Endometrium (tissue), 2 donors: ENCODE results near the gene GRAMD1B.

Experiments used
- FAIRE-seq: peaks from 2 replicates; lab custom pipeline; 2012; peaks lifted over from hg19 to GRCh38; lab: Jason Lieb, UNC
- donor health status: control.
- donor health status: control.

GRAMD1B gene

GRCh38 chr11:123409456-123410217 lies 20.4 kb upstream of the GRAMD1B start:
- no peak for FAIRE-seq

GRCh38 chr11:123410218-123410549 lies 19.9 kb upstream of the GRAMD1B start:
- no peak for FAIRE-seq

GRCh38 chr11:123413636-123414035 lies 16.4 kb upstream of the GRAMD1B start:
- no peak for FAIRE-seq

GRCh38 chr11:123416566-123416965 lies 13.5 kb upstream of the GRAMD1B start:
- no peak for FAIRE-seq

DNA sequence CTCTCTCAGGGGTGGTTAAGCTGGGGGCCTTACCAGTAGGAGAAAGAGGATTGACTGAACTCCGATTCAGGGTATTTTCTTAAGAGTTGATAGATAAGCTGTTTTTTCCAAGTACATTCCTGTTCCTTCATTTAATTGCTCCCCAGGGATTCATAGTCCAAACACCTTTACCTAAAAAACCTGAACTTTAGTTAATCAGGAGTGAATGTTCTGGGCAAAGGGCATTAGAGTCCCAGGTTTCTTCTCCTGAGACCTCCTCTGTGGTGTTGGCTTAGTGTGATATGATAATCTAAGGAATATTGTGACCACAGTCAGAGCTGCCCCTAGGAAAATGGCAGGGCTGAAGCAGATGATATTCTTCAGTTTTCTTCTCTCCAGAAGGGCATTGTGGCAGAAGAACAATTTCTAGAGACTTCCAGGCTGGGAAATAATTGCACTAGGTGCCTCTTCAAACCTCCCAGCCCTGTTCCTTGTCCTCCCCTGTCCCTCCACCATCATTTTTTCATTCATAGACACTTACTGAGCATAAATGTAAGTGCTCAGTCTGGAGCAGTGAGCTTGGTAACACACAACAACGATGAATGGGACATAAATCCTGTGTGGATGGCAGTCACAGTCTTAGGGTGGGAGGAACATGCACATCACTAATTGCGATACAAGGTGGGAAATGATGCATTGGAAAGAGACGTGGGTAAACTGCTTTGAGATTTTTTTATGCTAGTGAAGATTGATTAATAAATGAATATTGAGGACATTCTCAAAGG lies 11.5 kb upstream of the GRAMD1B start:
- FAIRE-seq, result no peak

- FAIRE-seq, result no peak
Measured at GRCh38 chr11:123419731-123420452, 10.2 kb upstream of the GRAMD1B start.

DNA sequence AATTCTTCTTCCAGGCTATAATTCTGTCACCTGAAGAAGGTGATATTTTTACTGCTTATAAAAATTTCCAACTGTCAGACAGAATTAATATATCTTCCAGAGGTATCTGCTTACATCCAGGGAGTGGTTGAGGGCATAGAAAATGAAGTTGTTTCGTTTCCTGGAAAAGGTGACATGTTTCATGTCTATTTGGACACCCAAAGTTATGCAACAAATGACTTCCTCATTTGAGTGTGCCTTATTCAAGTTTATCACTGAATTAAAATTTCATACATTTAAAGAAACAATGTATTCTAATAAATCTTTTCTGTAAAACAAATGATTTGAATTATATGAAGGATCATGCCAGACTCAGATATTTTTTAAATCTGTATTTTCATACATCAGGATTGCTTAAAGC lies 8.5 kb upstream of the GRAMD1B start:
- no peak for FAIRE-seq

DNA sequence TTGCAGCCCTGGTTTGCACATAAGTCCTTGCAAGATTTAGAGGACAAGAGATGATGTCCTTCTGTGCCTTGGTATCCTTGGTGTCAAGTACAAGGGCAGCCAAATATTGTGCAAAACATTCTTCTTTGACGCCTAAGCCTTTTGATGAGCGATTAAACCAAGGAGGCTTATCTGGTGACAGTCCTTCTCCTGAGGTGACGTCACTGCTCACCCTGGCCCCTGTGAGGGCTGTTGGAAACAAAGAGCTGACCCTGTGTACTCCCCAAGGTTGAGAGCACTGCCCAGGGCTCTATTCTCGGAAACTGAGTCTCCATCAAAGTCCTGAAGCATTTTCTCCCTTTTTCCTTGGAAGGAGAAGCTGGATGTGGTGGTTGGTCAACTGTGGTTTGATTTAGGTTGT lies 4.7 kb upstream of the GRAMD1B start:
- FAIRE-seq, result no peak

DNA sequence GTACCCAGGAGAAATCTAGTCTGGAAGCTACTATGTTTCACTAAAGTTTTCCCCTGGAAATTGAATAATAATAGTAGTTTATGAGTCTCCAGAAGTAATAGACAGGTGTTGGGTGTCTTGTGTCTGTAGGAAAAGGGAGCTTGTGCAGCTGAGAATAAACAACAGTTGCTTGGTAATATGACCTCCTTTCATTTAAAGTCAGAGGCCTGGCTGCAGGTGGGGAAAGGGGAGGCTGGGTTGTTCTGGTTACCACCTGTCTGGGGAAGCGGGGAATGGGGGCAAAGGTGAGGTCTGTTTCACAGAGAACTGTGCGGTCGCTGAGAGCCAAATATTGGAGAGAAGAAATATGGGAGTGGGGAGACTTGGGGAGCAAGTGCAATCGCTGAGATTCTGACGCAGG lies 3.3 kb upstream of the GRAMD1B start:
- no peak for FAIRE-seq

GRCh38 chr11:123427405-123427804 lies 2.7 kb upstream of the GRAMD1B start:
- FAIRE-seq, result no peak

- no peak for FAIRE-seq
Measured at GRCh38 chr11:123428116-123428715, 1.9 kb upstream of the GRAMD1B start.

DNA sequence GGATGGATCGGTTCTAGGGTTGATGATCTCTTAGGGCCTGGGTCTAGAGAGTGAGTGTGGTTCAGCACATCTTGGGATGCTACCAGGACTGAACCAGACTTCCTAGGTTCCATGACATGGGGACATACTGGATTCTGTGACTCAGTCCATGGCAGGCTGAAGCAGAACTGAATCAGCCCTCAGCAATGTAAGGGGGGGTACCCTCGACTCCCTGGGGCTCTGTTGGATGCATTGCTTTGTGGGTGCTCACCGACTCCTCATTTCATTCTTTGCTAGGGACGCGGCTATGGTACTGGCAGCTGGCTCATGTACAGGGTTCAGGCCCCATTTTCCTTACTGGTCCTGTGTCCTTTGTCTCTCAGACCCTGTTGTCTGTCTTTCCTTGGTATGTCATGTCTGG lies 733 bp upstream of the GRAMD1B start:
- no peak for FAIRE-seq

DNA sequence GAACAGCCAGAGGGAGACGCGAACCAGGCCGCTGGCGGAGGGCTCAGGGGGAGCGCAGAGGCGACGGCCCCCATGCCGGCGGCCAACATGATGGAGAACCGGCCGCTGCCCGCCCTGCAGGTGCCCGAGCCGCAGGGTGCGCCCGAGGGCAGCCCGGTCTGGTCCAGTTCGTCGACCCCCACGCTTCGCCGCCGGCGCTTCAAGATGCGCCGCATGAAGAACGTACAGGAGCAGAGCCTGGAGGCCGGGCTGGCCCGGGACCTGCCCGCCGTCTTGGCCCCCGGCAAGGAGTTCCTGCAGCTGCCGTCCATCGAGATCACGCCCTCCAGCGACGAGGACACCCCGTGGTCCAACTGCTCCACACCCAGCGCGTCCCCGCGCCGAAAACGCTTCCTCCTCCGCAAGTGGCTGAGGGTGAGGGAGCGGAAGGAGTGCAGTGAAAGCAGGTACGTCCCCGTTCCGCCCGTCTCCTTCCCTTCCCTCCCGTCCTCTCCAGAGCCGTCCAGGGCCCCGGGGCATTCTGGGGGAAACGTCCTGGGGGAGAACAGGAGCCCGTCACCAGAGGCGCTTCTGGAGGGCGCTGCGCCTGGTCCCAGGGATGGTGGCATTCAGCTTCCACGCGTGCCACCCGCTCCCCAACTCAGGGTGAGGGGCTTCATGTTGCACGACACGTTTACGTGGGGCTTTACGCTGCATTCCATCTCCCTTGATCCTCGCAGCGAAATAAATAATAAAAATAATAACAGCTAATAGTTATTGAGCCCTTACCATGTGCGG lies 840 bp downstream of the GRAMD1B start:
- FAIRE-seq, result no peak

GRCh38 chr11:123431619-123432018 lies 1.6 kb downstream of the GRAMD1B start:
- no peak for FAIRE-seq

GRCh38 chr11:123434262-123434661 lies 4.2 kb downstream of the GRAMD1B start:
- FAIRE-seq, result no peak

GRCh38 chr11:123434911-123435310 lies 4.8 kb downstream of the GRAMD1B start:
- no peak for FAIRE-seq

GRCh38 chr11:123437236-123437979 lies 7.3 kb downstream of the GRAMD1B start:
- no peak for FAIRE-seq

GRCh38 chr11:123438131-123438627 lies 8.1 kb downstream of the GRAMD1B start:
- no peak for FAIRE-seq

DNA sequence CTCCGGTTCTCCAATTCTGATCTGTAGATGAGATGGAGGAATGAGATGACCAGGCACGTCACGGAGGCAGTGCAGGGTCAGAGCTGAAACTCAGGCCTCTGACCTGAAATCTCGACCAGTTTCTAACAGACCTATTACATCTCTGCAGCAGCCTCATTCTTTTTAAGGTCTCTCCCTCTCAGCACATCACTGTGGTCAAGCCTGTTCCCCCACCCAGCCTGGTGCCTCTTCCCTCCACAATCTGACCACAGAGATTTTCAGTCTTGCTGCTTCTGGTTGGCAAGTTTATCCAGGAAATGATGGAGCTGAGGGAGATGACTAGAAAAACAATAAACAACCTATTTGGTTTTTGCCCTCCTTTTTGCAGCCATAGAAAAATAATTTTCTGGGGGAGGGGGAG lies 9.5 kb downstream of the GRAMD1B start:
- no peak for FAIRE-seq

DNA sequence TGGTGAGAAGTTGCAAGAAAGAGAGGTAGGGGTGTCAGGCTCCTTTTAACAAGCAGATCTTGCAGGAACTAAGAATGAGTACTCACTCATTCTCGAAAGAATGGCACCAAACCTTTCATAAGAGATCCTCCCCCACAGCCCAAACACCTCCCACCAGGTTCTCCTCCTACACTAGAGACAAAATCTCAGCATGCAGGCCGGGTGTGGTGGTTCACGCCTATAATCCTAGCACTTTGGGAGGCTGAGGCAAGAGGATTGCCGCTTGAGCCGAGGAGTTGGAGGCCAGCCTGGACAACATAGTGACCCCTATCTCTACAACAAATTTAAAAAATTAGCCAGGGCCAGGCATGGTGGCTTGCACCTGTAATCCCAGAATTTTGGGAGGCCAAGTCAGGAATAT lies 11.1 kb downstream of the GRAMD1B start:
- no peak for FAIRE-seq
